ENCODE results near the gene SLC24A4.

Gene SLC24A4

DNA sequence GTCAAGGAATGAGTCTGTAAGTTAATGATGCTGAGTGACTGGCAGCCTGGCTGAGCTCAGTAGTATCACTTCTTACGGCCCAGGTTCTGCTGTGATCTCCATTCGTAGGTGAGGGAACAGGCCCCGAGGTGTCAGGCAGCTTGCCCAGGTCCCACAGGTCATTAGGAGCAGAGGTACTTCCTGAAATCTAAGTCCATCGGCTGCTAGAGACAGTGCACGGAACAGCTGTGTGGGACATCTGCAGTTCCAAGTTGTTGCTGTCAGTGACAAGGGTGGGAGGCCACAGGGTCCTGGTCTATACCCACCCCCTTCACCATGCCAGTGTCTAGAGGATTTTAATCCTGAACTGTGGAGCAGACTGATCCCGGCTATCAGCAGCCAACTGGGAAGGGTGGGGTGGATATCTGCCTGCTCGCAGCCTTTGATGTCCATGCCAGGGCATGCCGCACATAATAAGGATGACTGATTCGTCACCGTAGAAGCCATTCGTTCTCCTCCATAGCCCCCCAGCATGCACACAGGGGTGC lies 108.3 kb downstream of the SLC24A4 start:
- no peak for TF ChIP-seq CTCF (IDR thresholded peaks at IDR 0.05; ENCODE audit: control insufficient read depth, insufficient read depth, low read depth, low read length, missing control alignments)
- DNase-seq (ENCODE audit: low read depth) = no peak

DNA sequence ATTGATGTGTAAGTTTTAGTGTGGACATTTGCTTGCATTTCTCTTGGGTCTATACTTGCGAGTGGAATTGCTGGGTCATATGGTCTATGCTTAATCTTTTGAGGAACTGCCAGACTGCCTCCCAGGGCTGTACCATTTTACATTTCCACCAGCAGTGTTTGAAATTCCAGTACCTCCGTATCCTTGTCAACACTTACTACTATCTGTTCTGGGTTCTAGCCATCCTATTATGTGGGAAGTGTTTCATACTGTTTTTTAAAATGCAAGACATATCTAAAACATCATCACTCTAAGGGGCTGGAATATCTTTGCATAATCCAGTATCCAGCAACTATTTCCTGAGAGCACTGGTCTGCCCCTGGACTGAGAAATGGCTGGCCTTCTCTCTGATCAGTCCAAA lies 110.4 kb downstream of the SLC24A4 start:
- TF ChIP-seq CTCF (IDR thresholded peaks at IDR 0.05; ENCODE audit: control insufficient read depth, insufficient read depth, low read depth, low read length, missing control alignments) = no peak
- DNase-seq (ENCODE audit: low read depth) = no peak
- no peak overlapping the region for H3K4me3 ChIP-seq (ENCODE audit: control insufficient read depth, low read depth, low read length)

More for the DNA sequence above, 108.3 kb downstream of the SLC24A4 start:
- H3K4me3 ChIP-seq (ENCODE audit: control insufficient read depth, low read depth, low read length) = no peak overlapping the region

DNA sequence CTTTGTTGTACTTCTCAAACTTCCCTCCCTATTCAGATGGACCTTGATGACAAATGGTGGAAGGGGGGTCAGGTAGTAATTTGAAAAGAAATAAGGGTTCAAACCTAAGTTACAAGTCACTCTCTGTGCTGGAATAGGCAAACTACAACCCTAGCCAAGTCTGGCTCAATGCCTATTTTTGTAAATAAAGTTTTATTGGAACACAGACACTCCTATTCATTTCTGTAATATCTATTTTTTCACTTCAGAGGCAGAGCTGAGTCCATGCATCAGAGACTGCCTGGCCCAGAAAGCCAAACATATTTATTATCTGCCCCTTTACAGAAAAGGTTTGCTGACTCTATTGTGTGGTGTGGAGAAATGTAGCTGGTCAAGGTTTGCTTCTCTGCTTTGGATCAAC lies 112.2 kb downstream of the SLC24A4 start:
- no peak for TF ChIP-seq CTCF (IDR thresholded peaks at IDR 0.05; ENCODE audit: control insufficient read depth, insufficient read depth, low read depth, low read length, missing control alignments)
- H3K4me3 ChIP-seq (ENCODE audit: control insufficient read depth, low read depth, low read length) = no peak overlapping the region
- DNase-seq (ENCODE audit: low read depth) = no peak

DNA sequence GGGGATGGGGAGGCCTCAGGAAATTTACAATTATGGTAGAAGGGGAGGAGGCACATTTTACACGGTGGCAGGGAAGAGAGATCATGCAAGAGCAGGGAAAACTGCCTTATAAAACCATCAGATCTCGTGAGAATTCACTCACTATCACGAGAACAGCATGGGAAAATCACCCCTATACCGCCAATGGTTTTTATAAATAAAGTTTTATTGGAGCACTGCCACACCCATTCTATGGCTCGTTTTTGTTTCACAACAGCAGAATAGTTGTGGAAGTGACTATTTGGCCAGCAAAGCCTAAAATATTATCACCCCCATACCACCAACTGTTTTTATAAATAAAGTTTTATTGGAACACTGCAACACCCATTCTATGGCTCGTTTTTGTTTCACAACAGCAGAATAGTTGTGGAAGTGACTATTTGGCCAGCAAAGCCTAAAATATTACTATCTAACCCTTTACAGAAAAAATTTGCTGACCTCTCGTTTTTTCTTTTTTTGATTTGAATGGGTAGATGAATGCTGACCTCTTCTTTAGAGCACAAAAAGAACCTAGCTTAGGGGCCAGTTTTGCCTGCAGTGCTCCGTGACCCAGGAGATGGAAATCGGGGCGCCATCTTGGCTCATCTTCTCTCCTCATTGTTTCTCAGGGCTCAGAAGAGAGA lies 113.3 kb downstream of the SLC24A4 start:
- no peak overlapping the region for H3K4me3 ChIP-seq (ENCODE audit: control insufficient read depth, low read depth, low read length)
- no peak for DNase-seq (ENCODE audit: low read depth)
- no peak for TF ChIP-seq CTCF (IDR thresholded peaks at IDR 0.05; ENCODE audit: control insufficient read depth, insufficient read depth, low read depth, low read length, missing control alignments)

DNA sequence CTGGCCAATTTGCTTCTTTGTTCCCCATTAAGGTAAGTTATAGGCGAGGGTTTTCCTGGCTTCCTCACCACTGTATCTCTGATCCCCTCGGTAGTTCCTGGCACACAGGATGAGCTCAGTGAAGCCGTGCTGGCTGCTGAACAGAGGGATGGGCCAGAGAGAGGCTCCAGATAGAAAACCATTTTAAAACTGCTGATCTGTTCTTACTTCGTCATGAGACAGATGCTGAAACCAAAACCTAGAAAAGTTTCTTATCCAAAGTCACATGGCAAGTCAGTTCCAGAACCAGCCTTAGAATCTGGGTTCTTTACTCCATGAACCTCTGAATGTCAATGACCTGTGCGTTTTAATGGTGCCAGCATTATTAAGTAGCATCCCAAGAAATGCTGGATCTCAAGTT lies 114.3 kb downstream of the SLC24A4 start:
- no peak for DNase-seq (ENCODE audit: low read depth)

DNA sequence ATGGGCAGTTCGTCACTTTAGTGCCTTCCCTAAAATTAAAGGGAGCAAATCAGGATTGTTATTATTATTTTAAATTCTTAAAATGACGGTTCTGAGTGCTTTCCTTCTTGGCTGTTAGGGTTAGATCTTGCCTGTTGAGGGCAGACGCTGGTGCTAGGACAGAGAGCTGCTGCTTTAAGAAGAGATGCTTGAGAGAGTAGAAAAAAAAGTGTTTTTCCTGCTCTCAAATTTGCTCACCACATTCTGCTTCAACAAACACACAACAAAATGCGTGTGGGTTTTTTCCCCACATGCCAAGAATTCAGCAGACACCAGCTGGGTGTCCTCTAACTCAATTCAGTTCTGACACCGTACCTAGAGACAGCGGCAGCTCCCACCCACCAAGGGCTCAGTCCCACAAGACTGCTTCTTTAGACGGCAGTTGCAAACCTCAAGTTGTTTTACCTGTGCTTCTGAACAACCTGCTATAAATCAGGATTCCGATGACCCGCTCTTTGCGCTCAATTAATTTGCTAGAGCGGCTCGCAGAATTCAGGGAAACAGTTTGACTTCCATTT lies 114.8 kb downstream of the SLC24A4 start:
- TF ChIP-seq CTCF (IDR thresholded peaks at IDR 0.05; ENCODE audit: control insufficient read depth, insufficient read depth, low read depth, low read length, missing control alignments) = no peak
- no peak for DNase-seq (ENCODE audit: low read depth)
- no peak overlapping the region for H3K4me3 ChIP-seq (ENCODE audit: control insufficient read depth, low read depth, low read length)

More for the DNA sequence above, 114.3 kb downstream of the SLC24A4 start:
- TF ChIP-seq CTCF (IDR thresholded peaks at IDR 0.05; ENCODE audit: control insufficient read depth, insufficient read depth, low read depth, low read length, missing control alignments) = no peak
- no peak overlapping the region for H3K4me3 ChIP-seq (ENCODE audit: control insufficient read depth, low read depth, low read length)
